MM.1S (cell line): ENCODE measurements around the gene ATP2B1.

Source experiments
- DNase-seq: peaks from one replicate; pipeline ENCODE4 v3.0.0-alpha.2; 2015
- H2AFZ ChIP-seq: fragments of 300-600 bp; sonication (generic); 2 replicates; pipeline ENCODE4 v1.6.0; 2016; ENCODE audit warnings: antibody characterized with exemption, low read length
- H3F3A ChIP-seq: fragments of 300-600 bp; sonication (generic); 2 replicates; pipeline ENCODE4 v1.6.1; 2016; ENCODE audit warnings: mild to moderate bottlenecking, antibody characterized with exemption, low read length, moderate library complexity, mixed read lengths; ENCODE audit not compliant: insufficient read depth
- H3K27ac ChIP-seq: fragments of 300-600 bp; sonication (generic); 2 replicates; pipeline ENCODE4 v1.5.1; 2016; ENCODE audit warnings: mild to moderate bottlenecking, low read length
- H3K27me3 ChIP-seq: fragments of 300-600 bp; sonication (generic); replicated peaks from 2 replicates; pipeline ENCODE4 v1.6.0; 2016; ENCODE audit warnings: low read length; ENCODE audit not compliant: insufficient read depth
- H3K36me3 ChIP-seq: fragments of 300-600 bp; sonication (generic); replicated peaks from 2 replicates; pipeline ENCODE4 v1.6.1; 2016; ENCODE audit warnings: mild to moderate bottlenecking, low read length, mixed read lengths; ENCODE audit not compliant: insufficient read depth
- H3K4me1 ChIP-seq: fragments of 300-600 bp; sonication (generic); 2 replicates; pipeline ENCODE4 v1.6.1; 2016; ENCODE audit warnings: low read length, mixed read lengths
- H3K4me2 ChIP-seq: fragments of 300-600 bp; sonication (generic); 2 replicates; pipeline ENCODE4 v1.6.0; 2016; ENCODE audit warnings: low read depth, low read length
- H3K4me3 ChIP-seq: fragments of 300-600 bp; sonication (generic); 2 replicates; pipeline ENCODE4 v1.5.1; 2016; ENCODE audit warnings: low read length, mixed read lengths
- H3K79me2 ChIP-seq: fragments of 300-600 bp; sonication (generic); 2 replicates; pipeline ENCODE4 v1.6.1; 2016; ENCODE audit warnings: mixed run types, low read length, mixed read lengths
- H3K9ac ChIP-seq: fragments of 300-600 bp; sonication (generic); 2 replicates; pipeline ENCODE4 v1.6.1; 2016; ENCODE audit warnings: low read length, mixed read lengths
- H3K9me2 ChIP-seq: fragments of 300-600 bp; sonication (generic); replicated peaks from 2 replicates; pipeline ENCODE4 v1.6.1; 2016; ENCODE audit warnings: mild to moderate bottlenecking, low read length, mixed read lengths; ENCODE audit not compliant: insufficient read depth
- H3K9me3 ChIP-seq: fragments of 300-600 bp; sonication (generic); replicated peaks from 2 replicates; pipeline ENCODE4 v1.6.1; 2016; ENCODE audit warnings: mild to moderate bottlenecking, low read length, mixed read lengths; ENCODE audit not compliant: insufficient read depth
- H4K20me1 ChIP-seq: fragments of 300-600 bp; sonication (generic); 2 replicates; pipeline ENCODE4 v1.6.1; 2016; ENCODE audit warnings: mild to moderate bottlenecking, low read length, moderate library complexity, mixed read lengths; ENCODE audit not compliant: insufficient read depth
- CTCF ChIP-seq: fragments of 300-600 bp; sonication (generic); IDR thresholded peaks from 2 replicates; pipeline ENCODE4 v1.5.1; 2016; ENCODE audit warnings: antibody characterized with exemption, low read length, mixed read lengths
- EZH2 ChIP-seq: fragments of 300-600 bp; sonication (generic); optimal IDR thresholded peaks from 2 replicates; pipeline ENCODE3; 2017; ENCODE audit warnings: low read depth, mild to moderate bottlenecking, antibody characterized with exemption, low read length, mixed read lengths
- EZH2phosphoT487 ChIP-seq: fragments of 300-600 bp; sonication (generic); IDR thresholded peaks from 2 replicates; pipeline ENCODE4 v1.6.1; 2018; ENCODE audit warnings: antibody characterized with exemption, low read length

The ATP2B1 gene

GRCh38 chr12:89703768-89704167, 4.9 kb downstream of the ATP2B1 start:
- Histone ChIP-seq H3K27me3 (no peaks in the 10 kb centered on the region), H3K4me1 (peaks cover 9% of the 10 kb centered on the region; the same call in 1 of the 2 replicates), H3F3A (0 out of 2 replicates have a peak, but pooled peaks cover 3% of the 10 kb centered on the region), H3K9me2 (no peaks in the 10 kb centered on the region), H4K20me1 (0 out of 2 replicates have a peak, but pooled peaks cover 4% of the 10 kb centered on the region), H3K79me2 (peaks cover 94% of the 10 kb centered on the region), H3K4me3 (no peak overlapping the region), H3K27ac (no peak overlapping the region), H2AFZ (no peak overlapping the region), H3K36me3 (no peaks in the 10 kb centered on the region), H3K9me3 (no peaks in the 10 kb centered on the region), H3K4me2 (no peak overlapping the region), H3K9ac (no peak overlapping the region)
- no peak for DNase-seq
- TF ChIP-seq EZH2 (no peak), EZH2phosphoT487 (no peak), CTCF (no peak)

DNA sequence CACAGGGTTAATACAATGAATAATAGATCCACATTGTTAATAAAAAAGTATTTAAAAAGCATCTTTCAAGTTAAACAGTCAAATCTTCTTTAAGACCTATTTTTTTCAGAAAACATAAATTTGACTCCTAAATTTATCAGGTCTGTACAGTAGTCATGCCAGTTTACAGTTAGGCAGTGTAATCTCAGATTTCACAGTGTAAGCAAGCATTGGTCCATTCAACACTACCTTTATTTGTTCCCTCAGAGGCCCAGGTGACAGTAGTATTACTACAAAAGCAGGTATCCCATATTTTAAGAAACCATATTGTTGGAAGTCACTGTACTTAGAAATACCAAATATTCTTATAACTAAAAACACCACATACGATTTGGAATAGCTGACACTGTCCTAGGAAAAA, 6.1 kb downstream of the ATP2B1 start:
- no peak overlapping the region for H2AFZ ChIP-seq
- H3F3A ChIP-seq = no peaks in the 10 kb centered on the region
- H3K9me3 ChIP-seq = no peaks in the 10 kb centered on the region
- H3K36me3 ChIP-seq = no peaks in the 10 kb centered on the region
- H3K79me2 ChIP-seq = peaks cover 99% of the 10 kb centered on the region
- no peaks in the 10 kb centered on the region for H3K27me3 ChIP-seq
- H3K9ac ChIP-seq = no peak overlapping the region
- DNase-seq = no peak
- H3K9me2 ChIP-seq = no peaks in the 10 kb centered on the region
- H3K4me2 ChIP-seq = no peak overlapping the region
- TF ChIP-seq EZH2phosphoT487 (no peak), CTCF (no peak), EZH2 (no peak)
- H3K27ac ChIP-seq = no peak overlapping the region
- H3K4me3 ChIP-seq = no peak overlapping the region
- 0 out of 2 replicates have a peak, but pooled peaks cover 4% of the 10 kb centered on the region for H4K20me1 ChIP-seq
- peaks cover 9% of the 10 kb centered on the region; the same call in 1 of the 2 replicates for H3K4me1 ChIP-seq

GRCh38 chr12:89701606-89702206, 6.9 kb downstream of the ATP2B1 start:
- Histone ChIP-seq H3K9ac (no peak overlapping the region), H3K9me2 (no peaks in the 10 kb centered on the region), H3K4me3 (no peak overlapping the region), H3K4me1 (peaks cover 3% of the 10 kb centered on the region; the same call in 1 of the 2 replicates), H3K27me3 (no peaks in the 10 kb centered on the region), H3K9me3 (no peaks in the 10 kb centered on the region), H4K20me1 (no peaks in the 10 kb centered on the region), H3K4me2 (no peak overlapping the region), H3F3A (no peaks in the 10 kb centered on the region), H3K36me3 (no peaks in the 10 kb centered on the region), H3K79me2 (peaks cover 99% of the 10 kb centered on the region), H2AFZ (no peak overlapping the region), H3K27ac (no peak overlapping the region)
- TF ChIP-seq EZH2 = no peak
- no peak for TF ChIP-seq EZH2phosphoT487
- no peak for TF ChIP-seq CTCF
- no peak for DNase-seq
